Thyroid gland (tissue), 4 donors: ENCODE measurements around the gene KCNAB1. TPM values are rescaled to one million over a fixed set of nuclear protein-coding genes. Genes with fewer than 3 reads are reported as not detected.

Experiments
- DNase-seq, 2 donors: peaks; one replicate each; pipeline ENCODE4 v3.0.0-alpha.2; 2019
- H3K27ac ChIP-seq, 3 donors: fragments of 200-600 bp; sonication (generic); 1 replicate in 2 of 3; 2 replicates in 1 of 3; pipeline ENCODE4 v1.5.1; 2016 to 2019; ENCODE audit warnings: mild to moderate bottlenecking in 1 of 3, moderate library complexity in 1 of 3
- H3K27me3 ChIP-seq: fragments of 200-600 bp; sonication (generic); one replicate; pipeline ENCODE4 v1.5.1; 2019
- H3K36me3 ChIP-seq, 2 donors: fragments of 200-600 bp; sonication (generic); one replicate each; pipeline ENCODE4 v1.5.1; 2016 to 2019
- H3K4me1 ChIP-seq, 2 donors: fragments of 200-600 bp; sonication (generic); one replicate each; pipeline ENCODE4 v1.5.1; 2017 to 2019
- H3K4me3 ChIP-seq, 3 donors: fragments of 200-600 bp; sonication (generic); replicated peaks in 1 of 3; 1 replicate in 2 of 3; 2 replicates in 1 of 3; pipeline ENCODE4 v1.5.1; 2016; ENCODE audit warnings: mild to moderate bottlenecking in 1 of 3
- H3K9me3 ChIP-seq: fragments of 200-600 bp; sonication (generic); one replicate; pipeline ENCODE4 v1.5.1; 2017
- CTCF ChIP-seq, 6 experiments: fragments of 200-600 bp in 3 of 6; fragments of 450-650 bp in 3 of 6; sonication (generic) in 3 of 6; IDR thresholded peaks; one replicate each; pipeline ENCODE4 v1.5.1; 2016 to 2019; ENCODE audit warnings: antibody characterized with exemption in 6 of 6, mild to moderate bottlenecking in 2 of 6, inconsistent platforms in 1 of 6, moderate library complexity in 1 of 6
- POLR2A ChIP-seq, 2 donors: fragments of 450-650 bp; IDR thresholded peaks; one replicate each; pipeline ENCODE4 v1.6.1; 2017; ENCODE audit warnings: antibody characterized with exemption in 2 of 2, mild to moderate bottlenecking in 2 of 2, moderate library complexity in 1 of 2
- WGBS, 2 donors: methylation state at CpG; one replicate each; pipeline ENCODE4 v1.1.5; 2017; 5-methylcytosine and 5-hydroxymethylcytosine counted together
- intact Hi-C: fragments of 100-400 bp; cut with DNase I; formaldehyde crosslinking; loops from one replicate; pipeline ENCODE4 v1.15.1; 2023
- total RNA-seq, 4 donors: library from RNA; depleted of rRNA; stranded (reverse); fragments of >200 nt; gene quantifications; one replicate each; pipeline ENCODE4 v1.2.3, GENCODE V29; 2016

Gene KCNAB1
- total RNA-seq, 4 donors from 2014 or later: 19.3 to 26.1 (median 22.9) TPM

DNA sequence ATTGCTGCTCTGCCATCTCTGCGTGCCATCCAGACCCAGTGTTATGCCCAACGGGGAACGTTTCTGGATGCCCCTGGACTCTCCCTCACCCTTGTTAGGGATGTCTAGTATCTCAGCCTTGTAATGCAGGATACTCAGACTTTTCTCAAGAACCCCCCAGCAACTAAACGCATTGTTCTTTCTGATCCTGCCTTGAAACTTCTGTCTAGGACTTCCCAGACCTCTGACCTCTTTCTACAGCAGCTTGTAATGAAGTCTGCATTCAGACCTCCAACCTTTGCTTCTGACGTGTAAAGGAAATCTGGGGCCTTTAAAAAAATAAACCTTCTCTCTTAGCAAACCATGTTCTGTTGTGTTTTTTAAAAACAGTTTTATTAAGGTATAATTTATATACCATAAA, 139.5 kb downstream of the KCNAB1 start:
- Histone ChIP-seq H3K4me3 (no peak overlapping the region), H3K27me3 (no peaks in the 10 kb centered on the region), H3K36me3 (no peaks in the 10 kb centered on the region), H3K27ac (no peak overlapping the region), H3K4me1 (peaks cover 0 to 11% of the 10 kb centered on the region in 2 donors), H3K9me3 (no peaks in the 10 kb centered on the region)
- WGBS, 2 donors: 77 to 83% methylated on average over 5 of the region's 5 CpGs
- intact Hi-C loops: no loop called here
- no peak for TF ChIP-seq POLR2A (IDR thresholded peaks at IDR 0.05)
- DNase-seq: no peak

GRCh38 chr3:156260331-156260730, 140.0 kb downstream of the KCNAB1 start:
- no peak for TF ChIP-seq POLR2A (IDR thresholded peaks at IDR 0.05)
- TF ChIP-seq CTCF (IDR thresholded peaks at IDR 0.05): no peak
- no peak overlapping the region for H3K4me3 ChIP-seq
- intact Hi-C loops: no loop called here
- DNase-seq: no peak
- H3K27ac ChIP-seq: no peak overlapping the region
- no peaks in the 10 kb centered on the region for H3K9me3 ChIP-seq
- H3K27me3 ChIP-seq: no peaks in the 10 kb centered on the region
- H3K4me1 ChIP-seq: peaks cover 0 to 11% of the 10 kb centered on the region in 2 donors
- H3K36me3 ChIP-seq: no peaks in the 10 kb centered on the region
- WGBS, 2 donors: 91 to 95% methylated on average over 1 of the region's 1 CpG

DNA sequence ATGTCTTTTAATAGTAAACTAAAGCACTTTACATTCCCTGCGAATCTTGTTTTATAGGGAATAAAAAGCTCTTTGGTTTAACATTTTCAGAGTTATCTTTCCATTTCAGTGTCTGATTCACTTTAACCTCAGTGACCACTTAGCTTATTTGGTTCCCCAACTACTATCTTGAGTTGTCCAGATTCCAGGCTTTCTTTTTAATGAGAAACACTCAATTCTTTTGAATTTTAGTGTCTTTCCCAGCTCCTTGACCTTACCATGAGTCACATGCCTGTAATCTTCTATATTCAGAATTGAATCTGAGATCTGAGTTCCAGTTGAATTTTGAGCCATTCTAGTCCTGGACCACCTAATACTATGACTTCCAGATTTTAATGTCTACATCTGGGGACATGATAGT, 144.4 kb downstream of the KCNAB1 start:
- WGBS, 2 donors: 96 to 98% methylated on average over 1 of the region's 1 CpG
- no peak for TF ChIP-seq CTCF (IDR thresholded peaks at IDR 0.05)
- no peak for TF ChIP-seq POLR2A (IDR thresholded peaks at IDR 0.05)
- no peaks in the 10 kb centered on the region for H3K36me3 ChIP-seq
- no peak for DNase-seq
- no peak overlapping the region for H3K27ac ChIP-seq
- H3K27me3 ChIP-seq: no peaks in the 10 kb centered on the region
- H3K4me1 ChIP-seq: no peaks in the 10 kb centered on the region
- H3K4me3 ChIP-seq: no peak overlapping the region
- intact Hi-C loops: no loop called here
- no peaks in the 10 kb centered on the region for H3K9me3 ChIP-seq

DNA sequence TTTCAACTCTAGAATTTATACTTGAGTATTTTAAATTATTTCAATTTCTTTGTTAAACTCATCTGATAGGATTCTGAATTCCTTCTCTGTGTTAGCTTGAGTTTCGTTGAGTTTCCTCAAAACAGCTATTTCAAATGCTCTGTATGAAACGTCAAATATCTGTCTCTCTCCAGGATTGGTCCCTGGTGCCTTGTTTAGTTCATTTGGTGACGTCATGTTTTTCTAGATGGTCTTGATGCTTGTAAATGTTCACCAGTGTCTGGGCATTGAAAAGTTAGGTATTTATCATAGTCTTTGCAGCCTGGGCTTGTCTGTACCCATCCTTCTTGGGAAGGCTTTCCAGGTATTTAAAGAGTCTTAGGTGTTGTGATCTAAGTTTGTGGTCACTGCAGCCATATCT, 151.1 kb downstream of the KCNAB1 start:
- 88 to 91% methylated on average over 3 of the region's 3 CpGs for WGBS, 2 donors
- intact Hi-C loops: no loop called here
- no peak for DNase-seq
- TF ChIP-seq POLR2A (IDR thresholded peaks at IDR 0.05) (no peak), CTCF (IDR thresholded peaks at IDR 0.05) (no peak)
- no peaks in the 10 kb centered on the region for H3K36me3 ChIP-seq
- H3K27me3 ChIP-seq: no peaks in the 10 kb centered on the region
- H3K4me3 ChIP-seq: no peak overlapping the region
- H3K9me3 ChIP-seq: no peaks in the 10 kb centered on the region
- no peak overlapping the region for H3K27ac ChIP-seq
- no peaks in the 10 kb centered on the region for H3K4me1 ChIP-seq

GRCh38 chr3:156271995-156272719, 151.8 kb downstream of the KCNAB1 start:
- 93 to 95% methylated on average over 7 of the region's 7 CpGs for WGBS, 2 donors
- Histone ChIP-seq H3K27me3 (no peaks in the 10 kb centered on the region), H3K4me1 (no peaks in the 10 kb centered on the region), H3K9me3 (no peaks in the 10 kb centered on the region), H3K27ac (no peak overlapping the region), H3K36me3 (no peaks in the 10 kb centered on the region), H3K4me3 (no peak overlapping the region)
- TF ChIP-seq CTCF (IDR thresholded peaks at IDR 0.05) (no peak), POLR2A (IDR thresholded peaks at IDR 0.05) (no peak)
- intact Hi-C loops: no loop called here
- DNase-seq: no peak
